K562 (cell line): ENCODE measurements around the gene MAN2A1. TPM values are rescaled to one million over a fixed set of nuclear protein-coding genes. Genes with fewer than 3 reads are reported as not detected.
A peak's percentile ranks its signal among the peaks of the same experiment; 100 is the strongest.

Experiments used
- ATAC-seq: fragments of 200-7000 bp; cut with Tn5 transposase; 3 replicates; pipeline ENCODE4 v1.9.1; 2020; ENCODE audit warnings: moderate library complexity
- BruUV-seq: library from RNA; stranded (reverse); fragments of 400-500 nt; replicated peaks from 2 replicates; lab custom pipeline; 2021; lab: Mats Ljungman, UMichigan
- CTCF ChIA-PET: fragments of 300-600 bp; formaldehyde crosslinking; extraction: SDS; loops from one replicate; lab custom pipeline; 2021; ENCODE audit warnings: low intra/inter-chr PET ratio; lab: Yijun Ruan, JAX
- POLR2A ChIA-PET: fragments of 300-600, 350-650 bp; sonication (Branson Sonifier 250); formaldehyde crosslinking; extraction: SDS; loops from one replicate; lab custom pipeline; 2021; ENCODE audit warnings: antibody characterized with exemption, inconsistent platforms; lab: Yijun Ruan, JAX
- DNase-seq, 4 experiments: peaks; one replicate each; pipeline versions ENCODE4 v3.0.0 to v3.0.0-alpha.2; 2011 to 2018; ENCODE audit warnings: low spot score in 3 of 4, mixed read lengths in 3 of 4; ENCODE audit errors: extremely low read depth in 1 of 4
- FAIRE-seq: peaks from 2 replicates; lab custom pipeline; 2011; peaks lifted over from hg19 to GRCh38; lab: Jason Lieb, UNC
- H2AFZ ChIP-seq: 2 replicates; pipeline ENCODE4 v1.6.0; 2011; ENCODE audit warnings: low read depth, low read length, control low read depth, inconsistent platforms
- H3K27ac ChIP-seq: fragments of 200-600 bp; 3 replicates; pipeline ENCODE4 v1.8.0; 2011; ENCODE audit warnings: low read depth, mild to moderate bottlenecking, control low read depth, inconsistent platforms, low read length, moderate library complexity, mixed read lengths; ENCODE audit errors: extremely low read depth
- H3K27me3 ChIP-seq, 2 experiments: fragments of 300-600 bp in 1 of 2; 2 replicates in 1 of 2; 3 replicates in 1 of 2; pipeline versions ENCODE4 v1.6.0 to v1.8.0; 2011; ENCODE audit warnings: inconsistent platforms in 2 of 2, low read length in 2 of 2, mild to moderate bottlenecking in 1 of 2, mixed read lengths in 1 of 2, moderate library complexity in 1 of 2; ENCODE audit not compliant: control insufficient read depth in 2 of 2, insufficient read depth in 2 of 2
- H3K36me3 ChIP-seq: fragments of 300-600 bp; 3 replicates; pipeline ENCODE4 v1.8.0; 2011; ENCODE audit warnings: mild to moderate bottlenecking, low read length, inconsistent platforms; ENCODE audit not compliant: control insufficient read depth, insufficient read depth
- H3K4me1 ChIP-seq, 2 experiments: fragments of 200-600 bp in 1 of 2; replicated peaks in 1 of 2; 2 replicates in 1 of 2; 3 replicates in 1 of 2; pipeline versions ENCODE4 v1.5.1 to v1.8.0; 2011; ENCODE audit warnings: inconsistent platforms in 2 of 2, low read length in 2 of 2, mild to moderate bottlenecking in 1 of 2, mixed read lengths in 1 of 2, moderate library complexity in 1 of 2; ENCODE audit not compliant: control insufficient read depth in 2 of 2, insufficient read depth in 2 of 2
- H3K4me2 ChIP-seq: 2 replicates; pipeline ENCODE4 v1.6.1; 2011; ENCODE audit warnings: low read length, control low read depth, inconsistent platforms, mixed read lengths; ENCODE audit not compliant: insufficient read depth
- H3K4me3 ChIP-seq: fragments of 200-600 bp; sonication (generic), shearing (Covaris generic); 2 replicates; pipeline ENCODE4 v1.5.1; 2016; ENCODE audit warnings: control low read depth, inconsistent platforms
- H3K79me2 ChIP-seq: fragments of 200-600 bp; 3 replicates; pipeline ENCODE4 v1.8.0; 2011; ENCODE audit warnings: low read length, inconsistent platforms; ENCODE audit not compliant: control insufficient read depth, insufficient read depth
- H3K9ac ChIP-seq, 2 experiments: 2 replicates each; pipeline versions ENCODE4 v1.6.0 to v1.6.1; 2011; ENCODE audit warnings: low read depth in 2 of 2, low read length in 2 of 2, control low read depth in 1 of 2, inconsistent platforms in 1 of 2, mild to moderate bottlenecking in 1 of 2, mixed read lengths in 1 of 2; ENCODE audit not compliant: insufficient read depth in 1 of 2
- H3K9me1 ChIP-seq: one replicate; pipeline ENCODE4 v1.6.0; 2011; ENCODE audit warnings: inconsistent platforms, mild to moderate bottlenecking, low read length, moderate library complexity; ENCODE audit not compliant: control insufficient read depth, insufficient read depth
- H3K9me3 ChIP-seq: replicated peaks from 2 replicates; pipeline ENCODE4 v1.5.1; 2011; ENCODE audit warnings: low read depth, low read length, inconsistent platforms; ENCODE audit not compliant: control insufficient read depth, insufficient read depth
- H4K20me1 ChIP-seq: replicated peaks from 2 replicates; pipeline ENCODE4 v1.6.1; 2011; ENCODE audit warnings: low read length, inconsistent platforms, mixed read lengths; ENCODE audit not compliant: control insufficient read depth, insufficient read depth
- ATF7 ChIP-seq: fragments of 450-650 bp; IDR thresholded peaks from 2 replicates; pipeline ENCODE4 v1.7.1; 2014; ENCODE audit warnings: mild to moderate bottlenecking, moderate library complexity
- CHD2 ChIP-seq: IDR thresholded peaks from 2 replicates; pipeline ENCODE4 v1.6.1; 2011; ENCODE audit warnings: low read depth, low read length
- CLOCK ChIP-seq: fragments of 250-450 bp; sonication (Bioruptor Pico); IDR thresholded peaks from 2 replicates; pipeline ENCODE4 v1.4.0; 2020; ENCODE audit warnings: mild to moderate bottlenecking, moderate library complexity, borderline replicate concordance
- NCOA2 ChIP-seq, 2 experiments: fragments of 450-650 bp; IDR thresholded peaks; 2 replicates each; pipeline ENCODE4 v1.6.1; 2018; ENCODE audit warnings: mild to moderate bottlenecking in 2 of 2, moderate library complexity in 1 of 2; ENCODE audit not compliant: partially characterized antibody in 2 of 2
- PBX2 ChIP-seq, 2 experiments: IDR thresholded peaks in 1 of 2; conservative IDR thresholded peaks in 1 of 2; 2 replicates each; pipeline ENCODE4 v1.6.1; 2016; ENCODE audit warnings: low read depth in 2 of 2, mild to moderate bottlenecking in 1 of 2, missing compliant biosample characterization in 1 of 2, missing genetic modification characterization in 1 of 2, moderate library complexity in 1 of 2
- SFPQ ChIP-seq: fragments of 200-400 bp; formaldehyde crosslinking; IDR thresholded peaks from 2 replicates; pipeline ENCODE4 v1.6.1; 2017; ENCODE audit warnings: mild to moderate bottlenecking, low read depth, low read length, moderate library complexity
- SUPT5H ChIP-seq: fragments of 450-650 bp; IDR thresholded peaks from 2 replicates; pipeline ENCODE4 v1.6.1; 2016
- ZNF134 ChIP-seq: fragments of 250-450 bp; sonication (Bioruptor Pico); conservative IDR thresholded peaks from 2 replicates; pipeline ENCODE4 v1.4.0; 2020
- ZNF146 ChIP-seq: IDR thresholded peaks from one replicate; pipeline ENCODE4 v1.6.1; 2018; ENCODE audit warnings: missing compliant biosample characterization; ENCODE audit not compliant: unreplicated experiment
- ZNF717 ChIP-seq: fragments of 250-450 bp; sonication (Bioruptor Pico); IDR thresholded peaks from 2 replicates; pipeline ENCODE4 v1.5.0; 2021
- in situ Hi-C: fragments of 300-500 bp; cut with MboI; formaldehyde crosslinking; loops from 4 replicates; pipeline ENCODE4 v1.15.0; 2018; ENCODE audit warnings: inconsistent platforms, mixed read lengths
- intact Hi-C: fragments of 100-400 bp; cut with micrococcal nuclease; formaldehyde crosslinking; loops from 2 replicates; pipeline ENCODE4 v1.14.2; 2022
- polyA plus RNA-seq, 8 experiments: library from polyadenylated mRNA; depleted of rRNA in 4 of 8; stranded (reverse) in 5 of 8; unstranded in 3 of 8; fragments of >200 nt; fragmentation: Nextera tagmentation in 2 of 8; fragmentation: Illumina TruSeq in 1 of 8; extraction: Ambion mirVana in 2 of 8; extraction: Trizol in 1 of 8; gene quantifications; 2 replicates each; pipeline versions ENCODE4 v1.2.1 to v1.2.3, GENCODE V29; 2011 to 2014; ENCODE audit warnings: inconsistent platforms in 1 of 8, missing spikeins in 1 of 8
- total RNA-seq, 7 experiments: library from RNA; depleted of rRNA in 6 of 7; stranded (reverse); fragments of >200 nt in 6 of 7; fragmentation: Illumina TruSeq in 2 of 7; extraction: Trizol in 2 of 7; gene quantifications; 2 replicates each; pipeline versions ENCODE4 v1.2.1 to v1.2.3, GENCODE V29; 2011 to 2021; ENCODE audit warnings: low replicate concordance in 1 of 7

The MAN2A1 gene
- total and polyA plus RNA-seq, 9 of the 15 experiments (the other 6 are each of a cell fraction or from before 2014, with no cell fraction given): 5.2 to 32.0 (median 19.8) TPM

- Histone ChIP-seq H3K27ac (peak overlapping the region; percentile 68), H3K4me1 (peaks cover 20 to 71% of the 10 kb centered on the region in 2 experiments), H3K9ac (peak overlapping the region in 1 of 2 experiments; percentile 30; a peak in 1 of 4 replicates), H3K9me3 (no peaks in the 10 kb centered on the region), H3K9me1 (peaks cover 3% of the 10 kb centered on the region), H3K27me3 (no peaks in the 10 kb centered on the region), H3K36me3 (no peaks in the 10 kb centered on the region; the same call in 1 of the 3 replicates), H2AFZ (no peak overlapping the region), H3K4me2 (peak overlapping the region; percentile 42; the same call in 1 of the 2 replicates), H3K4me3 (no peak overlapping the region), H4K20me1 (peaks cover 4% of the 10 kb centered on the region; the same call in 1 of the 2 replicates), H3K79me2 (peaks cover 99% of the 10 kb centered on the region)
- ATAC-seq (peak; percentile 52), FAIRE-seq (peak; percentile 77), DNase-seq (peak in 3 of 4 experiments; percentile 12 to 46 (median 20))
- no TSS peak for BruUV-seq
- intact Hi-C loops (loop anchor here (5.0 kb wide), 1 partner anchor 1809 kb away; the partner anchor contains the start of gene STARD4), in situ Hi-C loops (no loop called here)
- ChIA-PET CTCF (no interaction called here), POLR2A (interaction anchor here (0.6 to 2.2 kb wide), 8 partner anchors 8 to 91 kb away, joined by 3 to 13 read pairs (median 4); partner anchors contain the start of gene MAN2A1)
- TF ChIP-seq PBX2 (CRISPR knock-in tag; IDR thresholded peaks at IDR 0.05; ENCODE audit: low read depth) (no peak), PBX2 (tag; conservative IDR thresholded peaks at IDR 0.05; ENCODE audit: low read depth) (peak; percentile 55), ATF7 (no peak), NCOA2 (IDR thresholded peaks at IDR 0.05; ENCODE audit: partially characterized antibody in 2 of 2) (no peak), ZNF146 (CRISPR knock-in tag) (no peak), CHD2 (no peak), ZNF134 (CRISPR knock-in tag) (no peak), ZNF717 (CRISPR knock-in tag) (no peak), SFPQ (no peak), SUPT5H (no peak), CLOCK (CRISPR knock-in tag) (no peak)
Measured at GRCh38 chr5:109703166-109703565, 13.4 kb downstream of the MAN2A1 start.
